ENCODE measurements around the gene AFF3. TPM values are rescaled to one million over a fixed set of nuclear protein-coding genes. Genes with fewer than 3 reads are reported as not detected.

Gene AFF3
- total and polyA plus RNA-seq, 2 donors (not counting 3 experiments of a cell fraction or from before 2014, with no cell fraction given) = 0.06 to 0.07 TPM

GRCh38 chr2:99565227-99565626, 577.2 kb downstream of the AFF3 start:
- BruUV-seq (replicated peaks) = no TSS peak
- dilution Hi-C loops (cut with MboI; ENCODE audit: extremely low pct_ligation_motif_present, low sequenced_read_pairs) (no loop called here), intact Hi-C loops (cut with micrococcal nuclease) (no loop called here)
- Histone ChIP-seq H3K9ac (replicated peaks; ENCODE audit: extremely low read depth, insufficient read depth, low read length) (no peak overlapping the region), H3K36me3 (ENCODE audit: control insufficient read depth in 2 of 2, extremely low read depth in 1 of 2, insufficient read depth in 2 of 2, low read length in 2 of 2) (no peaks in the 10 kb centered on the region), H3K4me3 (replicated peaks in 1 of 3; ENCODE audit: insufficient read depth in 1 of 3, low read depth in 1 of 3, low read length in 3 of 3) (no peak overlapping the region), H3K9me3 (replicated peaks; ENCODE audit: control insufficient read depth, insufficient read depth, low read length) (no peaks in the 10 kb centered on the region), H4K20me1 (replicated peaks; ENCODE audit: control insufficient read depth, extremely low read depth, insufficient read depth, low read length) (no peaks in the 10 kb centered on the region), H3K79me2 (ENCODE audit: control insufficient read depth, insufficient read depth, low read length) (no peaks in the 10 kb centered on the region), H2AFZ (ENCODE audit: low read depth, low read length) (no peak overlapping the region), H3K9me1 (replicated peaks; ENCODE audit: control insufficient read depth, extremely low read depth, insufficient read depth, low read length) (no peaks in the 10 kb centered on the region), H3K27ac (ENCODE audit: insufficient read depth, low read depth, low read length) (no peak overlapping the region), H3K27me3 (ENCODE audit: control insufficient read depth in 2 of 2, insufficient read depth in 2 of 2, low read length in 2 of 2) (peaks cover 4 to 10% of the 10 kb centered on the region in 2 experiments), H3K4me2 (ENCODE audit: insufficient read depth, low read length) (no peak overlapping the region), H3K4me1 (ENCODE audit: control insufficient read depth, extremely low read depth, insufficient read depth, low read length) (no peaks in the 10 kb centered on the region)
- TF ChIP-seq POLR2AphosphoS5 (IDR thresholded peaks at IDR 0.05; ENCODE audit: insufficient read depth, low read depth, low read length) (no peak), MYC (IDR thresholded peaks at IDR 0.05; ENCODE audit: low read depth, low read length) (no peak), JUN (IDR thresholded peaks at IDR 0.05; ENCODE audit: borderline replicate concordance, insufficient read depth, insufficient read length, low read depth) (no peak), GATA2 (IDR thresholded peaks at IDR 0.05; ENCODE audit: insufficient read depth, insufficient read length, low read depth, low read length) (no peak), EZH2 (IDR thresholded peaks at IDR 0.05; ENCODE audit: borderline replicate concordance, low read depth, low read length, severe bottlenecking) (no peak), FOS (IDR thresholded peaks at IDR 0.05; ENCODE audit: borderline replicate concordance, insufficient read depth, low read length) (no peak), MAX (IDR thresholded peaks at IDR 0.05; ENCODE audit: insufficient read depth, insufficient read length) (no peak), CTCF (IDR thresholded peaks at IDR 0.05; ENCODE audit: extremely low read depth in 1 of 2, insufficient read depth in 1 of 2, low read depth in 1 of 2, low read length in 2 of 2) (no peak), POLR2A (IDR thresholded peaks at IDR 0.05; ENCODE audit: low read depth, low read length) (no peak)
- DNase-seq (ENCODE audit: low read depth, low spot score) (no peak), FAIRE-seq (no peak)
- CTCF ChIA-PET = interaction anchor here (1.8 to 2.4 kb wide), 2 partner anchors 695 to 697 kb away, joined by 6 to 9 read pairs; no protein-coding TSS in a partner anchor
- POLR2A ChIA-PET = no interaction called here
